ENCODE data around the gene KRTAP10-8.

DNA sequence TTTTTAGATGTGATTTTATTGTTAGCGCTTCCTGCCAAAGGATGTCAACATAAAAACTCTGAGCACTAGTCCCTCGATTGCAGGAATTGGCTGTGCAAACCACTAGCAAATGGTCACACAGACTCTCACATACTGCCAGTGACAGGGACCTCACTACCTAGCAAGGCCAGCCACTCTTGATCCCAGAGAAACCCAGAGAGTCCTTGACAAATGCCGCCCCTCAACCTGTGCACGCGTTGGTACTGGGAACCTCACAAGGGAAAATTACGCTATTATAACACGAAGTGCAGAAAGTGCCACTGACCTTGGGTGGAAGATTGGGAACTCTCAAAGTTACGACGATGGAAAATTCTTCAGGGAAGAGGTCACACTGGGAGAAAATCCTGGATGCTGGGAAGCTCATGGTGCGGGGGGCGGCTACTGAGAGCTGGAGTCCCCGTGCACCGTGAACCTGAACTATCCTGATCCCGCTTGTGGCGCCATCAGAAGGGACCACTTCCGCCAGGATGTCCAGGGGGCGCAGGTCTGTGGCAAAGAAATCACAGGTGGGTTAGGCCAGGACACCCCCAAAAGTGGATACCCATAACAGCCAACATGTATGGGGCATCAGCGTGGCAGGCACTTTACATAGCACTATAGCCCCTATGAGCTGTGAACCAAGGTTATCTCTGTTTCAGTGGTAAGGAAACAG lies 44.3 kb upstream of the KRTAP10-8 start:
- TF ChIP-seq, protein P1, sequence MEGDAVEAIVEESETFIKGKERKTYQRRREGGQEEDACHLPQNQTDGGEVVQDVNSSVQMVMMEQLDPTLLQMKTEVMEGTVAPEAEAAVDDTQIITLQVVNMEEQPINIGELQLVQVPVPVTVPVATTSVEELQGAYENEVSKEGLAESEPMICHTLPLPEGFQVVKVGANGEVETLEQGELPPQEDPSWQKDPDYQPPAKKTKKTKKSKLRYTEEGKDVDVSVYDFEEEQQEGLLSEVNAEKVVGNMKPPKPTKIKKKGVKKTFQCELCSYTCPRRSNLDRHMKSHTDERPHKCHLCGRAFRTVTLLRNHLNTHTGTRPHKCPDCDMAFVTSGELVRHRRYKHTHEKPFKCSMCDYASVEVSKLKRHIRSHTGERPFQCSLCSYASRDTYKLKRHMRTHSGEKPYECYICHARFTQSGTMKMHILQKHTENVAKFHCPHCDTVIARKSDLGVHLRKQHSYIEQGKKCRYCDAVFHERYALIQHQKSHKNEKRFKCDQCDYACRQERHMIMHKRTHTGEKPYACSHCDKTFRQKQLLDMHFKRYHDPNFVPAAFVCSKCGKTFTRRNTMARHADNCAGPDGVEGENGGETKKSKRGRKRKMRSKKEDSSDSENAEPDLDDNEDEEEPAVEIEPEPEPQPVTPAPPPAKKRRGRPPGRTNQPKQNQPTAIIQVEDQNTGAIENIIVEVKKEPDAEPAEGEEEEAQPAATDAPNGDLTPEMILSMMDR (IDR thresholded peaks at IDR 0.05): no peak
- no peak for TF ChIP-seq POLR2AphosphoS5 (IDR thresholded peaks at IDR 0.05)

Data from prostate gland (tissue), 2 donors.